Measurements from ENCODE around the gene RABGAP1L. TPM values are rescaled to one million over a fixed set of nuclear protein-coding genes. Genes with fewer than 3 reads are reported as not detected.

The RABGAP1L gene
- total RNA-seq, 6 donors from 2014 or later: 41.3 to 229 (median 85.3) TPM

DNA sequence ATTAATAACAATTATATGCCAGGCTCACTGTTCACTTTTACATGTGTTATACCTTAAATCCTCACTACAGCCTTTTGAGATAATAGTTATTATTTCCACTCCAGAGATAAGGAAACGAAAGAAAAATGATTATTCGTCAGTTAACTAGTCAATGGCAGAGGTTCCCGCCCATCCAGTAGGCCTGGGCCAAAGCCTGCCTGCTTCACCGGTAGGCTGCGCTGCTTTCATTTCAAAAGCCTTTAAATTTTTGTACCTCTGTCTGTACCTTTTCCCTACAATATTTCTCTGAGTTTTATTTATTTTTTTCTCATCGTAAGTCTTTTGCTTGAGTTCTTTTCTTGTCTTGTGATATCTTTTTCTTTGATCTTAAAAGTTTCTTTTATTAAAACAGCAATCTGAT is 292.1 kb downstream of the RABGAP1L start:
- Histone ChIP-seq H3K9me3 (no peaks in the 10 kb centered on the region), H3K27me3 (no peaks in the 10 kb centered on the region), H3K36me3 (no peaks in the 10 kb centered on the region), H3K27ac (no peak overlapping the region), H3K4me3 (no peak overlapping the region), H3K4me1 (peaks cover 0 to 7% (median 0%) of the 10 kb centered on the region in 4 donors)
- DNase-seq: no peak
- WGBS, 2 donors: 91 to 93% methylated on average over 6 of the region's 6 CpGs
- no peak for ATAC-seq (ENCODE audit: low FRiP score in 2 of 2)
- TF ChIP-seq, protein P1, sequence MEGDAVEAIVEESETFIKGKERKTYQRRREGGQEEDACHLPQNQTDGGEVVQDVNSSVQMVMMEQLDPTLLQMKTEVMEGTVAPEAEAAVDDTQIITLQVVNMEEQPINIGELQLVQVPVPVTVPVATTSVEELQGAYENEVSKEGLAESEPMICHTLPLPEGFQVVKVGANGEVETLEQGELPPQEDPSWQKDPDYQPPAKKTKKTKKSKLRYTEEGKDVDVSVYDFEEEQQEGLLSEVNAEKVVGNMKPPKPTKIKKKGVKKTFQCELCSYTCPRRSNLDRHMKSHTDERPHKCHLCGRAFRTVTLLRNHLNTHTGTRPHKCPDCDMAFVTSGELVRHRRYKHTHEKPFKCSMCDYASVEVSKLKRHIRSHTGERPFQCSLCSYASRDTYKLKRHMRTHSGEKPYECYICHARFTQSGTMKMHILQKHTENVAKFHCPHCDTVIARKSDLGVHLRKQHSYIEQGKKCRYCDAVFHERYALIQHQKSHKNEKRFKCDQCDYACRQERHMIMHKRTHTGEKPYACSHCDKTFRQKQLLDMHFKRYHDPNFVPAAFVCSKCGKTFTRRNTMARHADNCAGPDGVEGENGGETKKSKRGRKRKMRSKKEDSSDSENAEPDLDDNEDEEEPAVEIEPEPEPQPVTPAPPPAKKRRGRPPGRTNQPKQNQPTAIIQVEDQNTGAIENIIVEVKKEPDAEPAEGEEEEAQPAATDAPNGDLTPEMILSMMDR (IDR thresholded peaks at IDR 0.05): no peak
- TF ChIP-seq POLR2A (IDR thresholded peaks at IDR 0.05) (no peak), POLR2AphosphoS5 (IDR thresholded peaks at IDR 0.05) (no peak), EP300 (IDR thresholded peaks at IDR 0.05) (no peak)

DNA sequence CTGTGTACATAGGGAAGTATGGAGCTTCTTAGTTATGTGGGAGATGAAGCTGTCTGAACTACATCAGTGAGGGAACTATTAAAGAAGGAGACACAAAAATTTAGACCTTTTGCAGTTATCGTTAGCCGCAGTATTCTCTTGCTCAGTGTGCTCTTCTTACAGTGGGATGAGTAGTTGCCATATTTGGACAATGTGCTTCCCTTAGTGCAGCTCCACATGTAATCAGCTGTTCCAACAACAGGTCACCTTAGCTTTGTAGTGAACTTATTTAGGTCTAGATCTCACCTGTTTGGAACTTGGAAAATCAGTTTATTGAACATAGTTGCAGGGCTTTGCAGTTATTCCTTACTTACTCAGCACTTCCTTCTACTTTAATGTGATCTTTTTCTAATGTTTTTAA is 306.5 kb downstream of the RABGAP1L start:
- WGBS, 2 donors: 94 to 95% methylated on average over 2 of the region's 2 CpGs
- TF ChIP-seq POLR2A (IDR thresholded peaks at IDR 0.05): no peak
- TF ChIP-seq POLR2AphosphoS5 (IDR thresholded peaks at IDR 0.05): no peak
- no peak for TF ChIP-seq EP300 (IDR thresholded peaks at IDR 0.05)
- TF ChIP-seq, protein P1 (IDR thresholded peaks at IDR 0.05): no peak
- Histone ChIP-seq H3K27ac (no peak overlapping the region), H3K27me3 (no peaks in the 10 kb centered on the region), H3K36me3 (no peaks in the 10 kb centered on the region), H3K9me3 (no peaks in the 10 kb centered on the region), H3K4me1 (no peaks in the 10 kb centered on the region), H3K4me3 (no peak overlapping the region)
- ATAC-seq (ENCODE audit: low FRiP score in 2 of 2): no peak
- no peak for DNase-seq

DNA sequence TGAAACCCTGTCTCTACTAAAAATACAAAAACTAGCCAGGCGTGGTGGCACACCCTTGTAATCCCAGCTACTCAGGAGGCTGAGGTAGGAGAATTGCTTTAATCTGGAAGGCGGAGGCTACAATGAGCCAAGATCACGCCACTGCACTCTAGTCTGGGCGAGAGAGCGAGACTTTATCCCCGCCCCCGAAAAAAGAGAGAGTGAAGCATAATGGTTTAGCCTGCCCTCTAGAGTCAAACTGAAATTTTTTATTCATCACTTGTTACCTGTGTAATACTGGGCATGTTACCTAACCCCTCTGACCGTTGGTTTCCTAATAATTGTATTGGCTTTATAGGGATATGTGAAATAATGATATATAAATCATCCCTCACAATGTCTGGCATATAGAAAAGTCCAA is 307.3 kb downstream of the RABGAP1L start:
- WGBS, 2 donors: 94 to 95% methylated on average over 8 of the region's 8 CpGs
- no peaks in the 10 kb centered on the region for H3K36me3 ChIP-seq
- no peaks in the 10 kb centered on the region for H3K27me3 ChIP-seq
- TF ChIP-seq, protein P1 (IDR thresholded peaks at IDR 0.05): no peak
- TF ChIP-seq POLR2AphosphoS5 (IDR thresholded peaks at IDR 0.05) (no peak), EP300 (IDR thresholded peaks at IDR 0.05) (no peak), POLR2A (IDR thresholded peaks at IDR 0.05) (no peak)
- H3K27ac ChIP-seq: no peak overlapping the region
- H3K4me3 ChIP-seq: no peak overlapping the region
- DNase-seq (no peak), ATAC-seq (ENCODE audit: low FRiP score in 2 of 2) (no peak)
- no peaks in the 10 kb centered on the region for H3K4me1 ChIP-seq
- H3K9me3 ChIP-seq: no peaks in the 10 kb centered on the region

DNA sequence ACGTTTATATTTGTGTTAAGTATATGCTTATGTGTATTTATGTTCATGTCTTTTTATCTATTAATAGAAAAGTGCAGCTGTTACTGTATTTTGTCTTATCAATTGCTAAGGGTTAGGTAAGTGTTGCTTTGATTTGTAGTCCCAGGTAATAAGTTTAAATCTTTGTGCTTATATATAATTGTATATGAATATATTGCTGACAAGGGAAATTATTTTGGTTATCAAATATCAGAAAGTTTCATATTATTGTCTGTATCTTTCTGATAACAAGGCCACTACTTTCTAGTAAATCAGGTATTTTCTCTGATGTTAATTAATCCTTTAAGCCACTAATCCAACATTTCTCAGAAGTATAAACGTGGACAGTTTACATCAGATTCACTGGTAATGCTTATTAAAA is 309.7 kb downstream of the RABGAP1L start:
- H3K27ac ChIP-seq: no peak overlapping the region
- no peaks in the 10 kb centered on the region for H3K36me3 ChIP-seq
- WGBS, 2 donors: 67 to 79% methylated on average over 2 of the region's 2 CpGs
- H3K4me3 ChIP-seq: no peak overlapping the region
- ATAC-seq (ENCODE audit: low FRiP score in 2 of 2) (no peak), DNase-seq (no peak)
- H3K27me3 ChIP-seq: no peaks in the 10 kb centered on the region
- H3K9me3 ChIP-seq: no peaks in the 10 kb centered on the region
- no peak for TF ChIP-seq EP300 (IDR thresholded peaks at IDR 0.05)
- no peak for TF ChIP-seq POLR2AphosphoS5 (IDR thresholded peaks at IDR 0.05)
- no peak for TF ChIP-seq POLR2A (IDR thresholded peaks at IDR 0.05)
- H3K4me1 ChIP-seq: no peaks in the 10 kb centered on the region

DNA sequence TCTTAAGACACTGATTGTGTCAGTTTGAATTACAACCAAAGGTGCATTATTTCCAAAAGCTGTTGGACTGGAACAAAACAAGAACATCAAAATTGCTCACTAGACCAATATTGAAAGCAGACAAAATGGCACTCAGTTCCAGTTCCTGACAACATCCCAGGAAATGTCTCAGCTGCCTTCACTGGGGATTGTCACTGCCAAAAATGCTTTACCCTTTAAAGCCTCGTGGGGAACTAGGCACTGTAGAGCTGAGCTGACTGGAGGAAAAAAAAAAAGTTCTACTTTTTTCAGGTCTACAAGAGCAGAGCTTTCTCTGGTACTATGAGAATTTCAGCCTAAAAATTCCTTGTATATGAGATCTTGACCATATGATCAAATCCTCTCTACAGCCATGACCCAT is 310.4 kb downstream of the RABGAP1L start:
- no peak for ATAC-seq (ENCODE audit: low FRiP score in 2 of 2)
- Histone ChIP-seq H3K9me3 (no peaks in the 10 kb centered on the region), H3K36me3 (no peaks in the 10 kb centered on the region), H3K4me3 (no peak overlapping the region), H3K27me3 (no peaks in the 10 kb centered on the region), H3K4me1 (no peaks in the 10 kb centered on the region), H3K27ac (no peak overlapping the region)
- DNase-seq: no peak
- 44 to 68% methylated on average over 1 of the region's 1 CpG for WGBS, 2 donors
- no peak for TF ChIP-seq POLR2A (IDR thresholded peaks at IDR 0.05)
- no peak for TF ChIP-seq POLR2AphosphoS5 (IDR thresholded peaks at IDR 0.05)
- TF ChIP-seq, protein P1 (IDR thresholded peaks at IDR 0.05): no peak
- no peak for TF ChIP-seq EP300 (IDR thresholded peaks at IDR 0.05)
